ENCODE data around the gene GCM1.

The GCM1 gene

DNA sequence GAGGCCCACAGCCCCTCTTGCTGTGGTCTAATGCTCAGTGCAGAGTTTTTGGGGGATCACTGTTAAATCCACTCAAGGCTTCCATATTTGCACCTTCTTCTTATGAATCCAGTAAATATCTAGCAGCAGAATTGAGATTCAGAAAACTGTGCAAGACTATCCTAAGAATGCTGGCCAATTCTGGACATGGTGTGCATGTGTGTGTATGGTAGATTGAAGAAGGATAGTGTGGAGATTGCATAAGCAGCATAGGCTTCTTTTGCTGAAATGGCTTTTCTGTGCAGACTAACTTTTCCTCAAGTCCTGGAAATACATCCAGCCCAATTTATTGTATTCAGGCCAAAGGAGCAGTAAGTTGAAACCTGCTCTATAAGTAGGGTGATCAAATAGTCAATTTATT, 43.7 kb downstream of the GCM1 start:
- DNase-seq (ENCODE audit: low read depth), result no peak

DNA sequence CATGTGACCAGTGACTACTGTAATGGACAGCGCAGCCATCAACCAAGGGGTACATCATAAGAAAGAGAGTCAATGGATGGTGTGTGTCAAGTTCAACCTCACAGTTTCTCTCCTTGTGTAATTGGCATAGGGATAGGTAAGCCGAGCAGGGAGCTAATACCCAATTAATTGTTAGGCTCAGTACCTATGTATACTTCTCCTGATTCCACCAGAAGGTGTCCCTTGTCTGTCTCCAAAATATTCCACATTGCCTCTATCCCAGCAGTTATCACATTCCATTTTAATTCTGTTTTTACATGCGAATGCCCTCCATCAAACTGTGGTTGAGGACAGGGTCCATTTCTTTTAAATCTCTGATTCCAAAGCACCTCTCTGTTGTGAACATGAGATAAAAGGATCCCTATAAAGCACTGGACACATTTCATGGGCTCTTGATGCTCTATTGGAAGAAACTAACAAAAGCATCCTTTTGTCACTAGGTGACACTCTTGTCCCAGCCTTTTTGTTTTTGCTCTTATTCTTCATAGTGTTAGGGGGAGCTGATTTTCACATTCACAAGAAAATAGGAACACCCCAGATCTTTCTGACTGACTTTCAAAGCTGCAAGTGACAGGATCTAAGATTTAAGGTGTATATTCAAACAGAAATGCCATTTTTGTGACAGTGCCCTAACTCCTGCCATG, 44.5 kb downstream of the GCM1 start:
- DNase-seq (ENCODE audit: low read depth), result no peak

DNA sequence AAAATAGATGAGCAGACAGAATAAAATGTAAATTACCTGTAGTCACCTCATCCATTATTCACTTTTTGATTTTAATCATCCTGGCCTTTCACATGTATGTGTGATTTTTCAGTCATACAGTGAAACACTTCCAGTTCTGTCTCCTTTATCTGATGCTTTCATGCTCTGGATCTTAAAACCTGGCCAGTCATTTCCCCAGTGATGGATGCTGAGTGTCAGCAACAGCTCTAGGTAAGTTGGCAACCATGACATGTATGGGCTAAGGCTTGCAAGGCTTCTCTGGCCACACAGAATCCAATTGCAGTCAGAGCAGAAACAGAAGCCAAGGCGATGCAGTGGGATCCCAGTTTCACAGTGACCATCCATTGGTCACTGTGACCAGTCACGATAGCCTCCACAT, 47.6 kb downstream of the GCM1 start:
- DNase-seq (ENCODE audit: low read depth), result no peak

GRCh38 chr6:53100561-53100960, 48.1 kb downstream of the GCM1 start:
- DNase-seq (ENCODE audit: low read depth), result no peak

DNA sequence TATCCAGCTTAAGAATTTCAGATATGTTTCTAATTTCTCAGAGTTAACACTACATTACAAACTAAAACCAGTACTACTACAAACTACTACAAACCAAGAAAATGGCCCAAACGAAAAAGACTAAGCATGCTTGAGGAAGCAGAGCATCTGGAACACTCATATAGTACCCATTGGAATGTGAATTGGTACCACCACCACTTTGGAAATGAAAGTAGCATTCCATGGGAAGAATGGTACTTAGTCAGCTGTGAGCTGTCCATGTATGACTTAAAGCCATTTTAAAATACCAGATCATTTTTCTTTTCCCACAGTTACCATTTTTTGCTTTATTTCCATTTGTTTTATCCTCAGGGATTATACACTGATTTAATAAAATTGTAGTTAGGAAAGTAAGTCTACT, 52.9 kb downstream of the GCM1 start:
- no peak for DNase-seq (ENCODE audit: low read depth)

DNA sequence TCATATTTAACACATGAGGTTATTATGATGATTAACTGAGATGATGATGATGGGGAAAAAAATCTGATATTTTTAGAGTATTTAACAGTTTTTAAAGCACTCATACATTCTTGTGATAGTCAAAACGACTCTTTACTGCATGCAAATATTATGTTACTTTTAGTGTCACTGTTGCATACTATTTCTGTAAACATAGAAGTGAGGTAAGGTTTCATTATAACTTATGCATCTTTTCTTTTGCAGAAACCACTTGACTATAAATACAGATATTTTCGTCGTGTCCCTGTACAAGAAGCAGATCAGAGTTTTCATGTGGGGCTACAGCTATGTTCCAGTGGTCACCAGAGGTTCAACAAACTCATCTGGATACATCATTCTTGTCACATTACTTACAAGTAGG, 53.4 kb downstream of the GCM1 start:
- no peak for DNase-seq (ENCODE audit: low read depth)

- DNase-seq (ENCODE audit: low read depth), result no peak
Measured at GRCh38 chr6:53090576-53090975, 58.1 kb downstream of the GCM1 start.

- no peak for DNase-seq (ENCODE audit: low read depth)
Measured at GRCh38 chr6:53089948-53090347, 58.7 kb downstream of the GCM1 start.

DNA sequence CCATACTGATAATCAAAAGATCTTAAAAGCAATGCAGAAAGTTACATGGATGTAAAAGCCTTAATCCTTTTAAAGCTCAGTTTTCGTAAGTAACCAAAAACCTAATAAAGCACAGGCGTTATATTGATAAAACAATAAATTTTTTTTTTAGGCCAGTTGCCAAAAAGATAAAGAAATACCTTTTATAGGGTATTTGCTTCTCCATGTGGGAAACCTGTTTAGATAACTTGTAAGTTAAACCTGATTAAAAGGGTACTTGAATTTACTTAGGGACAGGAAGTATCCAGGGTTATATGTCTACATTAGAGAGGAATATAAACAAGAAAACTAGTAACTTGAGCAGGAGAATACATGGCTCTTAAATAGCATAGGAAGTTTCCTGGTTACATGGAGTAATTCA, 62.3 kb downstream of the GCM1 start:
- no peak for DNase-seq (ENCODE audit: low read depth)

DNA sequence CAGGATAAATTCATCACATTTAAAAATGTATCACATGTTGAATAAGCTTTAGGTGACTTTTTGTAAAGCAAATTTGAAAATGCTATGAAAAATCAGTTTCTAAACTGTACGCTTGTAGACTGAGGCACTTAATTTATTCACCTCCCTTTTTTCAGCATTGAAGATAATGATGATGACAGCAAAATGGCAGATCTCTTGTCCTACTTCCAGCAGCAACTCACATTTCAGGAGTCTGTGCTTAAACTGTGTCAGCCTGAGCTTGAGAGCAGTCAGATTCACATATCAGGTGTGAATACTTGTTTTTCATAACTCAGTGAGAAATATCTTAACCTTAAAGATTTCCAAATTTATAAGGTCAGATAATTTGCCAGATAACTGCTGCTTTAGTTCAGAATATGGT, 67.8 kb downstream of the GCM1 start:
- DNase-seq (ENCODE audit: low read depth), result no peak
